ENCODE measurements around the gene RAB38.

DNA sequence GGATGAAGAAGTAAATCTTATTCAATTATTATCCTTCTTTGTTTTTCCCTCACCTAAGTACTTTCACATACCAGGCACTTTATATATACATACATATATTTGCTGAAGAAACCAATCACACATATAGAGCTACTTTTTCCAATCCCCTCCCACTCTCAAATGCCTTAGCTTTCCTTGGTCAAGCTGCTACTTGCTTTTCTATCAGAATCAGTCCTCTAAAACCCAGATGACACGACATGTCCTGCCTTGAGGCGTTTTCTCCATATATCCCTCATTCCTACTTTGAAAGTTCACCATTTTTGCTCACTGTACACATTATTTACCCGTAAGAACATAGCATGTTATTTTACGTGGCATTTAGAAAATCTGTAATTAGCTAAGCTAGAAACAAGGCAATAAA, 5.4 kb downstream of the RAB38 start:
- TF ChIP-seq, protein P1, sequence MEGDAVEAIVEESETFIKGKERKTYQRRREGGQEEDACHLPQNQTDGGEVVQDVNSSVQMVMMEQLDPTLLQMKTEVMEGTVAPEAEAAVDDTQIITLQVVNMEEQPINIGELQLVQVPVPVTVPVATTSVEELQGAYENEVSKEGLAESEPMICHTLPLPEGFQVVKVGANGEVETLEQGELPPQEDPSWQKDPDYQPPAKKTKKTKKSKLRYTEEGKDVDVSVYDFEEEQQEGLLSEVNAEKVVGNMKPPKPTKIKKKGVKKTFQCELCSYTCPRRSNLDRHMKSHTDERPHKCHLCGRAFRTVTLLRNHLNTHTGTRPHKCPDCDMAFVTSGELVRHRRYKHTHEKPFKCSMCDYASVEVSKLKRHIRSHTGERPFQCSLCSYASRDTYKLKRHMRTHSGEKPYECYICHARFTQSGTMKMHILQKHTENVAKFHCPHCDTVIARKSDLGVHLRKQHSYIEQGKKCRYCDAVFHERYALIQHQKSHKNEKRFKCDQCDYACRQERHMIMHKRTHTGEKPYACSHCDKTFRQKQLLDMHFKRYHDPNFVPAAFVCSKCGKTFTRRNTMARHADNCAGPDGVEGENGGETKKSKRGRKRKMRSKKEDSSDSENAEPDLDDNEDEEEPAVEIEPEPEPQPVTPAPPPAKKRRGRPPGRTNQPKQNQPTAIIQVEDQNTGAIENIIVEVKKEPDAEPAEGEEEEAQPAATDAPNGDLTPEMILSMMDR (IDR thresholded peaks at IDR 0.05), result no peak
- no peak for TF ChIP-seq POLR2A (IDR thresholded peaks at IDR 0.05; ENCODE audit: low read depth)
- no peak for TF ChIP-seq POLR2AphosphoS5 (IDR thresholded peaks at IDR 0.05)
- TF ChIP-seq EP300 (IDR thresholded peaks at IDR 0.05), result no peak

Measured in esophagus muscularis mucosa (tissue), 4 donors.